ENCODE results near the gene ETFA. TPM values are rescaled to one million over a fixed set of nuclear protein-coding genes. Genes with fewer than 3 reads are reported as not detected.

Gene ETFA
- total RNA-seq, 1 donor from 2014 or later = 144 TPM

DNA sequence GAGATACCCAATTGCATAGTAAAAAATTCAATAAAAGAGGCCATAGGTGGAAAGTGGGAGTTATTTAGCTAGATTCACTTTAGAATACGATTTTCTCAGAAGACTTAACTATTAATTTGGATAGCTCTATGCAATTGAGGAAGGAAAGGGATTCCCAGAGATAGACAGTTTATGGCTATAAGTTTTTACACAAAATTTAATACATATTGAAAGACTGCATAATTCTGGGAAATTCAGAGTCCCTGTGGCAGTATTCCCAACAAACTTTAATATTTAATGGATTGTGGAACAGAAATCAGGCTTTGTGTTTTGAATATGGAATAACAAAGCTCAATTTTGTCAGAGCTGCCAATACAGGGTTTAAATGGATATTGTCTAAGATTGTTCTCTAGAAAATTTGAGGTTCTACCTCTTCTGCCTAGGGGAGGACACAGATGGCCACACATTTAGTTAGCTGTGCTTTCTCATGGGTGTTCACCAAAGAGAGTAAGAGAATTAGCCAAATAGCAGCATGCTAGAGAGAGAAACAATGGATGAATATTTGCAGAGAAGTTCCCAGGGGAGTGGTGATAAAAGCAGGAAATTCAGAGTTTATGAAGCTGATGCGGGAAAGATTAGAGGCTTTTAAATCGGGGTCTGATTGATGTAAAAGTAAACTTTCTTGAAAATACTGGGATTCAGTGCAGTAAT lies 33.8 kb upstream of the ETFA start:
- Mint-ChIP-seq H3K4me3 (ENCODE audit: unreplicated experiment) (peak overlapping the region; percentile 88), H3K4me1 (ENCODE audit: low read depth, unreplicated experiment) (peaks cover 20% of the 10 kb centered on the region), H3K27me3 (ENCODE audit: unreplicated experiment) (peaks cover 35% of the 10 kb centered on the region), H3K9me3 (ENCODE audit: unreplicated experiment) (peaks cover 24% of the 10 kb centered on the region), H3K36me3 (ENCODE audit: unreplicated experiment) (peaks cover 7% of the 10 kb centered on the region), H3K27ac (ENCODE audit: unreplicated experiment) (peak overlapping the region; percentile 1)
- DNase-seq = no peak
- TF ChIP-seq, protein P1, sequence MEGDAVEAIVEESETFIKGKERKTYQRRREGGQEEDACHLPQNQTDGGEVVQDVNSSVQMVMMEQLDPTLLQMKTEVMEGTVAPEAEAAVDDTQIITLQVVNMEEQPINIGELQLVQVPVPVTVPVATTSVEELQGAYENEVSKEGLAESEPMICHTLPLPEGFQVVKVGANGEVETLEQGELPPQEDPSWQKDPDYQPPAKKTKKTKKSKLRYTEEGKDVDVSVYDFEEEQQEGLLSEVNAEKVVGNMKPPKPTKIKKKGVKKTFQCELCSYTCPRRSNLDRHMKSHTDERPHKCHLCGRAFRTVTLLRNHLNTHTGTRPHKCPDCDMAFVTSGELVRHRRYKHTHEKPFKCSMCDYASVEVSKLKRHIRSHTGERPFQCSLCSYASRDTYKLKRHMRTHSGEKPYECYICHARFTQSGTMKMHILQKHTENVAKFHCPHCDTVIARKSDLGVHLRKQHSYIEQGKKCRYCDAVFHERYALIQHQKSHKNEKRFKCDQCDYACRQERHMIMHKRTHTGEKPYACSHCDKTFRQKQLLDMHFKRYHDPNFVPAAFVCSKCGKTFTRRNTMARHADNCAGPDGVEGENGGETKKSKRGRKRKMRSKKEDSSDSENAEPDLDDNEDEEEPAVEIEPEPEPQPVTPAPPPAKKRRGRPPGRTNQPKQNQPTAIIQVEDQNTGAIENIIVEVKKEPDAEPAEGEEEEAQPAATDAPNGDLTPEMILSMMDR (IDR thresholded peaks at IDR 0.05; ENCODE audit: partially characterized antibody, unreplicated experiment) = no peak

DNA sequence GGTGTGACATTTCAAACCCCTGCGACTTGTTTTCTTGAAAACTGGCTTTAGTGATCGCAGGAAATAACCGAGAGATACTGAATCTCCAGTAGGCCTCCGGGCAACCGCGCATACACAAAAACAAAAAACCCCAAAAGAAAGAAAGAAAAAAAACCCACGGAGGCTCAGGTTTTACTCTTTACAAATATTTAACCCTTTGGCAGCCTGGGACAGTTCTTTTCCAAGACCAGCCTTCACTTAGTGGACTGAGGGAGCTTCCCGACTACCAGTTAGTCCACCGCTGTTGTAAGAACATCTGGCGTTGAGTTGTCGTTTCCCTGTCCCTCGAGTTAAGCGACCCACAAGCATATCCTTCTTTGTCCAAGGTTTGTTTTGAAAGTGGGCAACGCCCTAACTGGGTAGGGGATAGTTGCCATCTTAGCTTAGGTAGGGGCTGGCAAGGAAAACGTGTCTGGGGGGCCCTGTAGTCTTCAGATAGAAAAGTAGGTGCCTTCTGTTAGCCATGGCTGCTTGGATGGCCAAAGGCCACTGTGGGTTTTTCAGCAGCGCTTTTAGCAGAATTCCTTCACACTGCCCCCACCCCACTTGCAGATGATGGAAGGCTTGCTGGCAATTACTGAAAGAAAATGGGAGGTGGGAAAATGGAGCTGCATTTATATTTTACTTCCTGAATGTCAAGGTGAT lies 32.2 kb upstream of the ETFA start:
- TF ChIP-seq, protein P1 (IDR thresholded peaks at IDR 0.05; ENCODE audit: partially characterized antibody, unreplicated experiment) = no peak
- Mint-ChIP-seq H3K36me3 (ENCODE audit: unreplicated experiment) (peaks cover 15% of the 10 kb centered on the region), H3K9me3 (ENCODE audit: unreplicated experiment) (peaks cover 32% of the 10 kb centered on the region), H3K4me3 (ENCODE audit: unreplicated experiment) (peak overlapping the region; percentile 80), H3K27me3 (ENCODE audit: unreplicated experiment) (peaks cover 47% of the 10 kb centered on the region), H3K4me1 (ENCODE audit: low read depth, unreplicated experiment) (peaks cover 26% of the 10 kb centered on the region), H3K27ac (ENCODE audit: unreplicated experiment) (no peak overlapping the region)
- no peak for DNase-seq

DNA sequence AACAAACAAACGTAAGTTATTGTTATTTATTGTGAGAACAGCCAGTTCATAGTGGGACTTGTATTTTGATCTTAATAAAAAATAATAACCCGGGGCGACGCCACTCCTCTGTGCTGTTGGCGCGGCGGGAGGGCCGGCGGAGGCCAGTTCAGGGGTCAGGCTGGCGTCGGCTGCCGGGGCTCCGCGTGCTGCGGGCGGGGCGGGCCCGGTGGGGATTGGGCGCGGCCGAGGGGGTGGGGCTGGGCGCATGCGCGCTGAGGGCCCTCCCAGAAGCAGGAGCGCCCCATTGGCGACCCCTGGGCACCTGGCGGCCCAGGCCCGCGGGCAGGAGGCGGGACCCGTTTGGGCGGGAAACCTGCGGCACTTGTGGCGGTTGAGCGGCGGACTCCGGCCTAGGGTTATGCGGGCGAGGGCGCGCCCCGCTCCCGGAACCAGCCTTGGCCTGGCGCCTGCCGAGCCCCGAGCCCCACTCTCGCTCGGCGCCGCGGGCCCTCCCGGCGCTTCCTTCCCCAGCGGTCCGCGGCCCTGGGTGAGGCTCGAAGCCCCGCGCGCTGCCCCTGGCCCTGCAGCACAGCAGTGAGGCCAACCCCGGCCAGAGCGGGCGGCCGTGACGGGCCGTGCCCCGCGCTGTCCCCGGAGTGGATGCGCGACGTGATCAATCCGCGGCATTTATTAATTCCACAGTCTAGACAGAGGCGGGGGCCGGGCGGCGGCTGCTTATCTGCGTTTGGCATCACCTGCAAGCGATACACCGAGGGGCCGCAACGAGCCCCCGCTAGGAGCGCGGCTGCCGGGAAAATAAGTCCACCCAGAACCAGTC lies 31.3 kb upstream of the ETFA start:
- H3K36me3 Mint-ChIP-seq (ENCODE audit: unreplicated experiment) = peaks cover 16% of the 10 kb centered on the region
- TF ChIP-seq, protein P1 (IDR thresholded peaks at IDR 0.05; ENCODE audit: partially characterized antibody, unreplicated experiment) = no peak
- peak overlapping the region; percentile 93 for H3K4me3 Mint-ChIP-seq (ENCODE audit: unreplicated experiment)
- peaks cover 26% of the 10 kb centered on the region for H3K4me1 Mint-ChIP-seq (ENCODE audit: low read depth, unreplicated experiment)
- DNase-seq = peak; percentile 63
- peaks cover 29% of the 10 kb centered on the region for H3K9me3 Mint-ChIP-seq (ENCODE audit: unreplicated experiment)
- H3K27ac Mint-ChIP-seq (ENCODE audit: unreplicated experiment) = no peak overlapping the region
- H3K27me3 Mint-ChIP-seq (ENCODE audit: unreplicated experiment) = peaks cover 44% of the 10 kb centered on the region

- H3K27ac Mint-ChIP-seq (ENCODE audit: unreplicated experiment) = peak overlapping the region; percentile 44
- H3K27me3 Mint-ChIP-seq (ENCODE audit: unreplicated experiment) = peaks cover 48% of the 10 kb centered on the region
- H3K4me3 Mint-ChIP-seq (ENCODE audit: unreplicated experiment) = peak overlapping the region; percentile 93
- H3K9me3 Mint-ChIP-seq (ENCODE audit: unreplicated experiment) = peaks cover 32% of the 10 kb centered on the region
- DNase-seq = peak; percentile 40
- H3K36me3 Mint-ChIP-seq (ENCODE audit: unreplicated experiment) = peaks cover 16% of the 10 kb centered on the region
- TF ChIP-seq, protein P1 (IDR thresholded peaks at IDR 0.05; ENCODE audit: partially characterized antibody, unreplicated experiment) = no peak
- H3K4me1 Mint-ChIP-seq (ENCODE audit: low read depth, unreplicated experiment) = peaks cover 26% of the 10 kb centered on the region
Measured at GRCh38 chr15:76342058-76342381, 30.8 kb upstream of the ETFA start.
